ENCODE data around the gene CELF4.

- TF ChIP-seq, protein P1, sequence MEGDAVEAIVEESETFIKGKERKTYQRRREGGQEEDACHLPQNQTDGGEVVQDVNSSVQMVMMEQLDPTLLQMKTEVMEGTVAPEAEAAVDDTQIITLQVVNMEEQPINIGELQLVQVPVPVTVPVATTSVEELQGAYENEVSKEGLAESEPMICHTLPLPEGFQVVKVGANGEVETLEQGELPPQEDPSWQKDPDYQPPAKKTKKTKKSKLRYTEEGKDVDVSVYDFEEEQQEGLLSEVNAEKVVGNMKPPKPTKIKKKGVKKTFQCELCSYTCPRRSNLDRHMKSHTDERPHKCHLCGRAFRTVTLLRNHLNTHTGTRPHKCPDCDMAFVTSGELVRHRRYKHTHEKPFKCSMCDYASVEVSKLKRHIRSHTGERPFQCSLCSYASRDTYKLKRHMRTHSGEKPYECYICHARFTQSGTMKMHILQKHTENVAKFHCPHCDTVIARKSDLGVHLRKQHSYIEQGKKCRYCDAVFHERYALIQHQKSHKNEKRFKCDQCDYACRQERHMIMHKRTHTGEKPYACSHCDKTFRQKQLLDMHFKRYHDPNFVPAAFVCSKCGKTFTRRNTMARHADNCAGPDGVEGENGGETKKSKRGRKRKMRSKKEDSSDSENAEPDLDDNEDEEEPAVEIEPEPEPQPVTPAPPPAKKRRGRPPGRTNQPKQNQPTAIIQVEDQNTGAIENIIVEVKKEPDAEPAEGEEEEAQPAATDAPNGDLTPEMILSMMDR (IDR thresholded peaks at IDR 0.05), result no peak
- TF ChIP-seq POLR2A (IDR thresholded peaks at IDR 0.05) (no peak), POLR2AphosphoS5 (IDR thresholded peaks at IDR 0.05) (no peak), EP300 (IDR thresholded peaks at IDR 0.05) (no peak)
These were observed 170.0 kb downstream of the CELF4 start for GRCh38 chr18:37395631-37396030.
